GM06990 (cell line): Measurements from ENCODE around the gene COL16A1.

Source experiments
- DNase-seq: peaks from one replicate; pipeline ENCODE4 v3.0.0-alpha.2; 2011; ENCODE audit not compliant: insufficient read length; ENCODE audit errors: extremely low read depth
- H3K27me3 ChIP-seq: replicated peaks from 2 replicates; pipeline ENCODE4 v1.6.0; 2011; ENCODE audit warnings: low read length; ENCODE audit not compliant: control insufficient read depth, insufficient read depth
- H3K36me3 ChIP-seq: 2 replicates; pipeline ENCODE4 v1.5.1; 2011; ENCODE audit warnings: low read length; ENCODE audit not compliant: control insufficient read depth, insufficient read depth
- H3K4me3 ChIP-seq: replicated peaks from 2 replicates; pipeline ENCODE4 v1.5.1; 2011; ENCODE audit warnings: low read depth, mild to moderate bottlenecking, control low read depth, low read length
- CTCF ChIP-seq: IDR thresholded peaks from 2 replicates; pipeline ENCODE4 v1.5.1; 2011; ENCODE audit warnings: low read length, control low read depth, mild to moderate bottlenecking, inconsistent platforms; ENCODE audit not compliant: insufficient read depth, poor library complexity, severe bottlenecking

COL16A1 gene

GRCh38 chr1:31662463-31662862 lies 41.4 kb downstream of the COL16A1 start:
- no peaks in the 10 kb centered on the region; the same call in 1 of the 2 replicates for H3K27me3 ChIP-seq
- no peaks in the 10 kb centered on the region for H3K36me3 ChIP-seq
- no peak for TF ChIP-seq CTCF
- no peak overlapping the region for H3K4me3 ChIP-seq
- DNase-seq = no peak

GRCh38 chr1:31661856-31662255 lies 42.0 kb downstream of the COL16A1 start:
- Histone ChIP-seq H3K36me3 (no peaks in the 10 kb centered on the region), H3K27me3 (no peaks in the 10 kb centered on the region; the same call in 1 of the 2 replicates), H3K4me3 (no peak overlapping the region)
- no peak for TF ChIP-seq CTCF
- DNase-seq = no peak

GRCh38 chr1:31660871-31661455 lies 42.9 kb downstream of the COL16A1 start:
- Histone ChIP-seq H3K27me3 (no peaks in the 10 kb centered on the region; the same call in 1 of the 2 replicates), H3K4me3 (no peak overlapping the region), H3K36me3 (no peaks in the 10 kb centered on the region)
- no peak for DNase-seq
- no peak for TF ChIP-seq CTCF

GRCh38 chr1:31659889-31660288 lies 43.9 kb downstream of the COL16A1 start:
- Histone ChIP-seq H3K4me3 (no peak overlapping the region), H3K36me3 (no peaks in the 10 kb centered on the region), H3K27me3 (no peaks in the 10 kb centered on the region; the same call in 1 of the 2 replicates)
- DNase-seq = no peak
- no peak for TF ChIP-seq CTCF

- no peaks in the 10 kb centered on the region; the same call in 1 of the 2 replicates for H3K27me3 ChIP-seq
Observed at GRCh38 chr1:31658721-31659120, 45.1 kb downstream of the COL16A1 start.

More at GRCh38 chr1:31658721-31659120, 45.1 kb downstream of the COL16A1 start:
- no peak overlapping the region for H3K4me3 ChIP-seq
- H3K36me3 ChIP-seq = no peaks in the 10 kb centered on the region
- no peak for TF ChIP-seq CTCF
- DNase-seq = no peak
